Measurements from ENCODE around the gene TPK1. TPM values are rescaled to one million over a fixed set of nuclear protein-coding genes. Genes with fewer than 3 reads are reported as not detected.

TPK1 gene
- polyA plus RNA-seq, 2 of the 4 experiments (the other 2 are of a cell fraction): 1.4 to 2.5 TPM

DNA sequence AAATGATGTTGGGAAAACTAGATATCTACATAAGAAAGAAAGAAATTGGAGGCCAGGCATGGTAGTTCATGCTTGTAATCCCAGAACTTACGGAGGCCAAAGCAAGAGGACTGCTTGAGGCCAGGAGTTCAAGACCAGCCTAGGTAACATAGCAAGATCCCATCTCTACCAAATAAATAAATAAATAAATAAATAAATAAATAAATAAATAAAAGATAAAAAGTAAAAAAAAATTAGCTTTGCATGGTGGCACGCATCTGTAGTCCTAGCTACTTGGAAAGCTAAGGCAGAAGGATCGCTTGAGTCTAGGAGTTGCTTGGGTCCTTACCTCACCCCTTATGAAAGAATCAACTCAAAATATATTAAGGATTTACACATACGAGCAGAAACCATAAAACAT lies 238.9 kb downstream of the TPK1 start:
- H3K4me3 ChIP-seq: no peak overlapping the region
- POLR2A ChIA-PET: no interaction called here
- H3K4me1 ChIP-seq: no peaks in the 10 kb centered on the region
- FAIRE-seq (no peak), ATAC-seq (no peak), DNase-seq (ENCODE audit: low read depth in 1 of 2, low spot score in 1 of 2) (no peak)
- WGBS (ENCODE audit: missing lambda C conversion rate): 7% methylated on average over 4 of the region's 4 CpGs
- peak; percentile 56 for TF ChIP-seq ZC3H11A (IDR thresholded peaks at IDR 0.05)
- TF ChIP-seq EHMT2 (IDR thresholded peaks at IDR 0.05; ENCODE audit: low read depth): no peak
- TF ChIP-seq POLR2AphosphoS2 (conservative IDR thresholded peaks at IDR 0.05; ENCODE audit: low read length): no peak
- CTCF ChIA-PET: no interaction called here
- no peak overlapping the region for H3K4me2 ChIP-seq
- H3K9me3 ChIP-seq: no peaks in the 10 kb centered on the region
- no peak overlapping the region for H3K27ac ChIP-seq

DNA sequence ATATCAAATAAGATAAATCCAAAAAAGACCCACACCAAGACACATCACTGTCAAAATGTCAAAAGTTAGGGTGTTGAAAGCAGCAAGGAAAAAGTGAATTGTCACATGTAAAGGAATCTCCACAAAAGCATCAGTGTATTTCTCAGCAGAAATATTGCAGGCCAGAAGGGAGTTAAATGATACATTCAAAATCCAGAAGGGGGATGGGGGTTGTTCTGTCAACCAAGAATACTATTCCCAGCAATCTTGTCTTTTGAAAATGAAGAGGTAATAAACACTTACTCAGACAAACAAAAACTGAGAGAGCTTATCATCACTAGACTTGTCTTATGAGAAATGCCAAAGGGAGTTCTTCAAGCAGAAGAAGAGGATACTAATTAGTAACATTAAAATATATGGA lies 241.3 kb downstream of the TPK1 start:
- no peak overlapping the region for H3K4me3 ChIP-seq
- no peak overlapping the region for H3K4me2 ChIP-seq
- no peak overlapping the region for H3K27ac ChIP-seq
- FAIRE-seq: no peak
- no peaks in the 10 kb centered on the region for H3K4me1 ChIP-seq
- TF ChIP-seq, protein P1, sequence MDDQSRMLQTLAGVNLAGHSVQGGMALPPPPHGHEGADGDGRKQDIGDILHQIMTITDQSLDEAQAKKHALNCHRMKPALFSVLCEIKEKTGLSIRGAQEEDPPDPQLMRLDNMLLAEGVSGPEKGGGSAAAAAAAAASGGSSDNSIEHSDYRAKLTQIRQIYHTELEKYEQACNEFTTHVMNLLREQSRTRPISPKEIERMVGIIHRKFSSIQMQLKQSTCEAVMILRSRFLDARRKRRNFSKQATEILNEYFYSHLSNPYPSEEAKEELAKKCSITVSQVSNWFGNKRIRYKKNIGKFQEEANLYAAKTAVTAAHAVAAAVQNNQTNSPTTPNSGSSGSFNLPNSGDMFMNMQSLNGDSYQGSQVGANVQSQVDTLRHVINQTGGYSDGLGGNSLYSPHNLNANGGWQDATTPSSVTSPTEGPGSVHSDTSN (IDR thresholded peaks at IDR 0.05): no peak
- no peak for TF ChIP-seq POLR2AphosphoS2 (conservative IDR thresholded peaks at IDR 0.05; ENCODE audit: low read length)
- TF ChIP-seq, protein P2, sequence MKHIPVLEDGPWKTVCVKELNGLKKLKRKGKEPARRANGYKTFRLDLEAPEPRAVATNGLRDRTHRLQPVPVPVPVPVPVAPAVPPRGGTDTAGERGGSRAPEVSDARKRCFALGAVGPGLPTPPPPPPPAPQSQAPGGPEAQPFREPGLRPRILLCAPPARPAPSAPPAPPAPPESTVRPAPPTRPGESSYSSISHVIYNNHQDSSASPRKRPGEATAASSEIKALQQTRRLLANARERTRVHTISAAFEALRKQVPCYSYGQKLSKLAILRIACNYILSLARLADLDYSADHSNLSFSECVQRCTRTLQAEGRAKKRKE (CRISPR knock-in tag; IDR thresholded peaks at IDR 0.05; ENCODE audit: low read depth): no peak
- no peak for TF ChIP-seq JUNB (IDR thresholded peaks at IDR 0.05)
- TF ChIP-seq POLR2A (IDR thresholded peaks at IDR 0.05; ENCODE audit: low read length): no peak
- TF ChIP-seq HOXA7 (CRISPR knock-in tag; IDR thresholded peaks at IDR 0.05): no peak
- TF ChIP-seq KDM5A (IDR thresholded peaks at IDR 0.05): no peak
- TF ChIP-seq ZC3H11A (IDR thresholded peaks at IDR 0.05): no peak
- TF ChIP-seq NPAS2 (CRISPR knock-in tag; IDR thresholded peaks at IDR 0.05; ENCODE audit: borderline replicate concordance): no peak
- no peak for TF ChIP-seq EHMT2 (IDR thresholded peaks at IDR 0.05; ENCODE audit: low read depth)
- no peak for TF ChIP-seq ZFP36 (IDR thresholded peaks at IDR 0.05; ENCODE audit: borderline replicate concordance, partially characterized antibody)
- DNase-seq (ENCODE audit: low read depth in 1 of 2, low spot score in 1 of 2): no peak
- no peaks in the 10 kb centered on the region for H3K9me3 ChIP-seq
- POLR2A ChIA-PET: no interaction called here
- CTCF ChIA-PET: no interaction called here
- ATAC-seq: no peak

DNA sequence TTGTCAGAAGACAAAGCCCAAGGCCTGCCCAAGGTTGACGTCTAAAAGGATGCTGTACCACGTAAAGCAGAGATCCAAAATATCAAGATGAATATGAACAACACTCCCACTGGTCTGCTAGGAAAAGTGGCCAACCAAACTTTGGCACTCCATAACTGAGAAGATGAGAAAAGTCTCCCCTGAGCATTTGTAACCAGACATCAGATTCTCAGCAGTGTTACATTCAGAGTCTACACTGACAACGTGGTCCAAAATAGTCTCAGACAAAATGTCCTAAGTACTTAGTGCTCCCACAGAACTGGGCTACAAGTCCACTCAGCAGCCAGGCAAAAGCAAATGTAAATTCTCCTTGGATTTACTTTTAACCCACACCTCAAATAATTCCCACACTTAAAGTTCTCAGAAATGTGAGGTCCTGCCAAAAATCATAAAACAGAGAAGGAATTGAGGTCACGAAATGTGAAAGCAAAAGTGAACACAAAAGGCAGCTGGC lies 247.2 kb downstream of the TPK1 start:
- Histone ChIP-seq H3K4me3 (no peak overlapping the region), H3K4me1 (no peaks in the 10 kb centered on the region), H3K9me3 (no peaks in the 10 kb centered on the region), H3K27ac (no peak overlapping the region), H3K4me2 (no peak overlapping the region)
- 5% methylated on average over 4 of the region's 4 CpGs for WGBS (ENCODE audit: missing lambda C conversion rate)
- FAIRE-seq (no peak), ATAC-seq (no peak), DNase-seq (ENCODE audit: low read depth in 1 of 2, low spot score in 1 of 2) (no peak)
- ChIA-PET CTCF (interaction anchor here (1.1 kb wide), 1 partner anchor 9 kb away, joined by 3 read pairs; no protein-coding TSS in a partner anchor), POLR2A (no interaction called here)
- TF ChIP-seq SREBF2 (IDR thresholded peaks at IDR 0.05): no peak
- no peak for TF ChIP-seq KDM5A (IDR thresholded peaks at IDR 0.05)
- no peak for TF ChIP-seq HEYL (CRISPR knock-in tag; IDR thresholded peaks at IDR 0.05)
- TF ChIP-seq NR3C1 (IDR thresholded peaks at IDR 0.05): no peak
- TF ChIP-seq RARB (CRISPR knock-in tag; IDR thresholded peaks at IDR 0.05): no peak
- TF ChIP-seq POLR2A (IDR thresholded peaks at IDR 0.05; ENCODE audit: low read length): no peak
- no peak for TF ChIP-seq HDAC2 (IDR thresholded peaks at IDR 0.05)

DNA sequence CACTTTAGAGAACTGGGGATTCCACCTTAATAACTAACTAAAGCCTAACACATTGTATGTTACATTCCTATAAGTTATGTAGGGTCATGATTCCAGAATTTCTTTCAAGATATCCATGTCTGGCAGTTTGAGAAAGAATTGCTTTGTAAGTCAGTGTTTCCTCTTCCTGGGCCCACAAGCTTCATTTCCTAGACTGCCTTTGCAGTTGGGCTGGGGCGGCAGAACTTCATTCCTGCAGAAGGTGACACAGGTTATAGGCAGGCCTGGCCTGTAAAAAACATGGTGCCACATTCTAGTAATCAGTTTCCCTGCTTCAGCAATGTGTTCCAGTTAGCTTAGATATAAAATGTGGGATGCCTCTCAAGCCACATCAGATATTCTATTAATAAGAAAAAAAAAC lies 248.2 kb downstream of the TPK1 start:
- no peak for FAIRE-seq
- Histone ChIP-seq H3K4me3 (no peak overlapping the region), H3K27ac (no peak overlapping the region), H3K4me2 (no peak overlapping the region), H3K4me1 (no peaks in the 10 kb centered on the region), H3K9me3 (no peaks in the 10 kb centered on the region)
- no peak for ATAC-seq
- ChIA-PET POLR2A (no interaction called here), CTCF (interaction anchor here (1.1 kb wide), 1 partner anchor 8 kb away, joined by 3 read pairs; no protein-coding TSS in a partner anchor)
- WGBS (ENCODE audit: missing lambda C conversion rate): 33% methylated on average over 1 of the region's 1 CpG
- no peak for DNase-seq (ENCODE audit: low read depth in 1 of 2, low spot score in 1 of 2)
- TF ChIP-seq RNF2 (IDR thresholded peaks at IDR 0.05; ENCODE audit: borderline replicate concordance, low read depth) (no peak), PHF8 (IDR thresholded peaks at IDR 0.05; ENCODE audit: borderline replicate concordance, low read depth) (no peak)
